GM12872 (cell line): ENCODE measurements around the gene ZNF208.

Source experiments
- CTCF ChIP-seq: IDR thresholded peaks from 3 replicates; pipeline ENCODE4 v1.5.1; 2011; ENCODE audit warnings: low read depth, mild to moderate bottlenecking, low read length, moderate library complexity; ENCODE audit not compliant: insufficient read depth

Gene ZNF208

DNA sequence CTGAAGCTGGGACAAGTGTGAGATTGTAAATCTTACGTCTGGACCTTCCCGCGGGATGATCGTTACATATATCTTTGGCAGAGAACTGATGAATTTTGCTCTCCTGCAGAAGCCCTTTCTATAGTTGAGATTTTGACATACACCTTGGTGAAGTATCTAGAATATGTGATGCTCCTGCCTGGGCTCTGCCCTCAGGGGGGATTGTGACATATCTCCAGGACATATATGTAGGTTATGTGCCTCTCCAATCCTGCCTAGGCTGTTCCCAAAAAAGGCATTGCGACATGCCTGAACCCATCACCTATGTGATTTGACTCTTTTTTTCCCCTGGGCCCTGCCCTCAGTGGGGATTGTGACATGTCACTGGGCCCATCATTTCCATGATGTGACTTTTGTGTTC, 76.6 kb downstream of the ZNF208 start:
- TF ChIP-seq CTCF, result no peak

DNA sequence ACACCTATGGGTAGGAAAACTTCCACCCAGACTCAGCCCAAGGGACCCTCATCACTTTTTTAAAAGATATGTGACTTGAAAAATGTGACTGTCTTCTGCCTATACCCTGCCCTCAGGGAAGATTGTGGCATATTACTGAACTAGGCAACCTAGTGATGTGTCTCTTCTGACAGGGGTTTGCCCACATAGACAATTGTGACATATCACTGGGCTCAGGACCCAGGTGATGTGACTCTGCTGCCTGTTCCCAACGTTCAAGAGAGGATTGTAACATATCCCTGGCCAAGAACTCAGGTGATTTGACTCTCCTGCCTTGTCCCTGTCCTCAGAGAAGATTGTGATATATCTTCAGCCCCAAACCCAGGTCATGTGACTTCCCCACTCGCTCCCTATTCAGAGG, 88.5 kb downstream of the ZNF208 start:
- TF ChIP-seq CTCF, result no peak

DNA sequence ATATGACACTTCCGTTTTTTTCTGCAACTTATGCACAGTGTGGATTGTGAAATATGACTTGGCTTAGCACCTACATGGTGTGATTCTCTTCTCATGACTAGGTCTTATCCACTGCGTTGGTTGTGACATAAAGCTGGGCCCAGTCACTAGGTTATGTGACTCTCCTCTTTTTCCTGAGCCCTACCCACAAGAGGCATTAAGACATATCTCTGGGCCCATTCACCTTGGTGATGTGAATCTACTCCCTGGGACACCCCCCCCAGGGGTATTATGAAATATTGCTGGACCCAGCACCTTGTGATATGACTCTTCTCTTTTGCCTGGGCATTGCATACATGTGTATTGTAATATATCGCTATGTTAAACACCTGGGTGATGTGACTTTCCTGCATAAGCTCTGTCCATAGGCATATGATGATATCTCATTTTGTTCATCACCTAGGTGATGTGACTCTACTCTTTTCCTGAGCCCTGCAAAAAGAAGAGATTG, 89.0 kb downstream of the ZNF208 start:
- TF ChIP-seq CTCF, result no peak

GRCh38 chr19:21915411-21915810, 95.3 kb downstream of the ZNF208 start:
- no peak for TF ChIP-seq CTCF

DNA sequence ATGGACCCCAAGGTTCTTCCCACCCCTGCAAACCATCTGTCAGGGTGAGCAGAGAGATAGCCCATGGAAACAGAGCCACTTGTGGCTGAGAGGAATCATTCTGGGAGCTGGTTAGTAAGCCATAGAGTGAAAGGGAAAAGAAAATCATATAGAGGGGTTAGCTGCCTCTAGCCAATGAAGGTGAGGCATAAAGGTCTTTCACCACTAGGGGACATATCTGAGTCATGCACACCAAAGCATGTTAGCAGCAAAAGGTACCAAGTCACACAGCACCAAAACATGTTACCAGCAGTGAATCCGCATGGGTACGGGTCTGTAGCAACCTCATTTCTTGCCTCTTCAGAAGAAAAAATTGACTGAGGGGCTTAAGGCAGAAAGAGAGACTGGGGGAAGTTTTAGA, 98.1 kb downstream of the ZNF208 start:
- peak; percentile 17; the same call in 1 of the 3 replicates for TF ChIP-seq CTCF

DNA sequence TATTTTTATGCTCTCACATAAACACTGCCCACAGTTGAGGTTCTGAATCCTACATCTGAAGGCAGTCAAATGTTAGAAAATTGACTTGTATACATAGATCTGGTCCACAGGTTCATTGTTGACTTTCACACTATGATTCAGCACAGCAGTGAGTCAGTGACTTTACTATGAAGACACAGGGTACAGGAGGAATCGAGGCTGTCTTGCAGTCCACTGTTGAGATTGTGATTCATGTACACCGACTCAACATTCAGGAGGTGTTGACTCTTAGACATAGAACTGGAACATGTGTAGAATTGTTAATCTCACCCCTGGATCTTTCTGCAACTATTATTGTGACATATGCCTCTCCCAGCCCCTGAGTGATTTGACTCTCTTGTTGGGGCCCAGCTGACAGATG, 100.4 kb downstream of the ZNF208 start:
- TF ChIP-seq CTCF, result no peak

DNA sequence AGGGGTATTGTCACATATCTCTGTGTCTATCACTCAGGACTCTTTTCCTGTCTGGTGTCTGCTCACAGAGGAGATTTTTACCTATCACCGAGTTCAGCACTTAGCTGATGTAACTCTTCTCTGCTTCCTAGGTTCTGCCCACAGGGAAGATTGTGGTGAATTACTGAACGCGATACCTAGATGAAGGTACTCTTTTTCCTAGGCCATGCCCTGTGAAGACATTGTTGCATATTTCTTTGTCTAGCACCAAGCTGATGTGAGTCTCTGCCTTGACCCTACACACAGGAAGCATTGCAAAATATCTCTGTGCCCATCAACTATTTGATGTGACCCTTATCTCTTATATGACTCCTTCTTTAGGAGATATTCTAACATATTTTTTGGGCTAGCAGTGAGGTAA, 102.7 kb downstream of the ZNF208 start:
- TF ChIP-seq CTCF, result no peak

DNA sequence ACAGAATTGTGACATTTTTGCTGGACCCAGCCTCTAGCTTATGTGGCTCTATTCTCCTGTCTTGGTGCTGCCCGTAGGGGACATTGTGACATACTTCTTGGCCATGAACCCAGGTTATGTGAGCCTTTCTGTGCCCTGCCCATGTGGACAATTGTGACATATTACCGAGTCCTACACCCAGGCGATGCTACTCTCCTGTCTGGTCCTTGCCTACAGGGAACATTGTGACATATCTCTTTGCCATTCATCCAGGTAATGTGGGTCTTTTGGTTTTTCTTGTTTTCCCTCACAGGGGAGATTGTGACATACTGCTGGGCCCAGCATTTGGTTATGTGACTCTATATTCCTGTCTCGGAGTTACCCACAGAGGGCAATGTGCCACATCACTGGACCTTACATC, 103.2 kb downstream of the ZNF208 start:
- no peak for TF ChIP-seq CTCF
